ENCODE measurements around the gene FXR2. TPM values are rescaled to one million over a fixed set of nuclear protein-coding genes. Genes with fewer than 3 reads are reported as not detected.
"Not testable (repeated sequence)": the region's sequence is repeated elsewhere in the genome, so short reads cannot be mapped to it uniquely, and the experiment has no call there.

Gene FXR2
- total and polyA plus RNA-seq, 10 of the 15 experiments (the other 5 are each of a cell fraction or from before 2014, with no cell fraction given) = 1.6 to 33.3 (median 22.0) TPM

- no peak for TF ChIP-seq TCF3 (IDR thresholded peaks at IDR 0.05; ENCODE audit: borderline replicate concordance, insufficient read depth, low read depth, low read length)
- TF ChIP-seq JUND (IDR thresholded peaks at IDR 0.05; ENCODE audit: low read depth, low read length) = no peak
Measured at GRCh38 chr17:7606280-7606679, 8.4 kb downstream of the FXR2 start (continued).

GRCh38 chr17:7597561-7597960 is 17.1 kb downstream of the FXR2 start:
- H4K20me1 ChIP-seq (ENCODE audit: control insufficient read depth, insufficient read depth); SMC1A ChIA-PET (ENCODE audit: uncharacterized antibody, unreplicated experiment); H3K79me2 ChIP-seq (ENCODE audit: control insufficient read depth, insufficient read depth, low read length); intact Hi-C loops (cut with micrococcal nuclease; ENCODE audit: unreplicated experiment); H3K9ac ChIP-seq (ENCODE audit: control insufficient read depth, insufficient read depth, low read length); H3K27me3 ChIP-seq (replicated peaks in 1 of 2; ENCODE audit: control insufficient read depth in 2 of 2, insufficient read depth in 2 of 2, low read length in 1 of 2); H3K4me3 ChIP-seq; CTCF ChIA-PET; H2AFZ ChIP-seq (ENCODE audit: control insufficient read depth, low read depth, low read length); ATAC-seq; in situ Hi-C loops (cut with MboI); H3K9me3 ChIP-seq (replicated peaks; ENCODE audit: control insufficient read depth, insufficient read depth, low read length); BruUV-seq (replicated peaks); RAD21 ChIA-PET (ENCODE audit: unreplicated experiment); H3K27ac ChIP-seq (ENCODE audit: control insufficient read depth, insufficient read depth); H3K4me1 ChIP-seq (ENCODE audit: control insufficient read depth, insufficient read depth, low read length); DNase-seq (ENCODE audit: low read depth, low spot score); H3K4me2 ChIP-seq (ENCODE audit: control insufficient read depth, insufficient read depth): not testable (repeated sequence)
- 97% methylated on average over 5 of the region's 5 CpGs for WGBS (ENCODE audit: insufficient coverage, insufficient replicate concordance, low lambda C conversion rate, missing lambda C conversion rate)
- POLR2A ChIA-PET = interaction anchor here (0.6 kb wide), 1 partner anchor 538 kb away, joined by 3 read pairs; no protein-coding TSS in a partner anchor
- peaks cover 14 to 32% of the 10 kb centered on the region in 2 experiments for H3K36me3 ChIP-seq (ENCODE audit: control insufficient read depth in 2 of 2, insufficient read depth in 2 of 2, low read length in 1 of 2)
- peak; percentile 91 for FAIRE-seq

DNA sequence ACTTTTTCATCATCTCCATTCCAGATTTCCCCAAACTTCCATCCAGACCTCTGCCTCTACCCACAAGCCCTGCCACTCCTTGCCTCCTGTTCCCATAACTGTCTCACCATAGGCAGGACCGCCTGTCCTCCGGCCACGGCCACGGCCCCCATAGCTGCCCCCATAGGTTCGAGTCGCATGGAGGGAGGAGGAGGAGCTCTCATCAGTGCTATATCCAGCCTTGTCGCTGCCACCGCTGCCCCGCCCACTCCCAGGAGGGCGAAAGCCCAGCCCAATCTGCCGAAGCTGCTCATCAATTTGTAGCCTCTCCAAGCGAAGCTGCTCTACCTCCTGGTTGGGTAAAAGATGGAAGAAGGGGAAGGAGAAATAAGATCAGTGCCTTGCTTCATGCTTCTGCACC is 21.4 kb downstream of the FXR2 start:
- BruUV-seq (replicated peaks) = no TSS peak
- ChIA-PET SMC1A (ENCODE audit: uncharacterized antibody, unreplicated experiment) (interaction anchor here (0.6 kb wide), 1 partner anchor 667 kb away, joined by 4 read pairs; no protein-coding TSS in a partner anchor), POLR2A (no interaction called here), CTCF (interaction anchor here (1.6 to 2.4 kb wide), 2 partner anchors 10 to 94 kb away, joined by 3 to 5 read pairs; partner anchors contain the start of genes MPDU1, TP53 and WRAP53), RAD21 (ENCODE audit: unreplicated experiment) (no interaction called here)
- Histone ChIP-seq H3K4me3 (no peak overlapping the region), H3K27ac (ENCODE audit: control insufficient read depth, insufficient read depth) (no peak overlapping the region), H2AFZ (ENCODE audit: control insufficient read depth, low read depth, low read length) (no peak overlapping the region), H3K27me3 (replicated peaks in 1 of 2; ENCODE audit: control insufficient read depth in 2 of 2, insufficient read depth in 2 of 2, low read length in 1 of 2) (no peaks in the 10 kb centered on the region), H3K9ac (ENCODE audit: control insufficient read depth, insufficient read depth, low read length) (no peak overlapping the region), H3K36me3 (ENCODE audit: control insufficient read depth in 2 of 2, insufficient read depth in 2 of 2, low read length in 1 of 2) (peaks cover 23 to 29% of the 10 kb centered on the region in 2 experiments), H4K20me1 (ENCODE audit: control insufficient read depth, insufficient read depth) (no peaks in the 10 kb centered on the region; the same call in 1 of the 2 replicates), H3K4me2 (ENCODE audit: control insufficient read depth, insufficient read depth) (no peak overlapping the region), H3K9me3 (replicated peaks; ENCODE audit: control insufficient read depth, insufficient read depth, low read length) (no peaks in the 10 kb centered on the region), H3K79me2 (ENCODE audit: control insufficient read depth, insufficient read depth, low read length) (no peaks in the 10 kb centered on the region), H3K4me1 (ENCODE audit: control insufficient read depth, insufficient read depth, low read length) (no peaks in the 10 kb centered on the region)
- TF ChIP-seq POLR2AphosphoS5 (IDR thresholded peaks at IDR 0.05; ENCODE audit: low read length) = no peak
- TF ChIP-seq ZNF217 (IDR thresholded peaks at IDR 0.05) = no peak
- TF ChIP-seq NFIC (IDR thresholded peaks at IDR 0.05; ENCODE audit: low read depth, low read length) = no peak
- TF ChIP-seq, protein P1, sequence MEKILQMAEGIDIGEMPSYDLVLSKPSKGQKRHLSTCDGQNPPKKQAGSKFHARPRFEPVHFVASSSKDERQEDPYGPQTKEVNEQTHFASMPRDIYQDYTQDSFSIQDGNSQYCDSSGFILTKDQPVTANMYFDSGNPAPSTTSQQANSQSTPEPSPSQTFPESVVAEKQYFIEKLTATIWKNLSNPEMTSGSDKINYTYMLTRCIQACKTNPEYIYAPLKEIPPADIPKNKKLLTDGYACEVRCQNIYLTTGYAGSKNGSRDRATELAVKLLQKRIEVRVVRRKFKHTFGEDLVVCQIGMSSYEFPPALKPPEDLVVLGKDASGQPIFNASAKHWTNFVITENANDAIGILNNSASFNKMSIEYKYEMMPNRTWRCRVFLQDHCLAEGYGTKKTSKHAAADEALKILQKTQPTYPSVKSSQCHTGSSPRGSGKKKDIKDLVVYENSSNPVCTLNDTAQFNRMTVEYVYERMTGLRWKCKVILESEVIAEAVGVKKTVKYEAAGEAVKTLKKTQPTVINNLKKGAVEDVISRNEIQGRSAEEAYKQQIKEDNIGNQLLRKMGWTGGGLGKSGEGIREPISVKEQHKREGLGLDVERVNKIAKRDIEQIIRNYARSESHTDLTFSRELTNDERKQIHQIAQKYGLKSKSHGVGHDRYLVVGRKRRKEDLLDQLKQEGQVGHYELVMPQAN (conservative IDR thresholded peaks at IDR 0.05) = no peak
- TF ChIP-seq BCLAF1 (IDR thresholded peaks at IDR 0.05) = no peak
- no peak for TF ChIP-seq KAT2A (conservative IDR thresholded peaks at IDR 0.05; ENCODE audit: control insufficient read depth, low read depth, low read length)
- no peak for TF ChIP-seq ETV6 (conservative IDR thresholded peaks at IDR 0.05 in 1 of 2, IDR thresholded peaks at IDR 0.05 in 1 of 2; ENCODE audit: borderline replicate concordance in 1 of 2, low read depth in 1 of 2)
- intact Hi-C loops (cut with micrococcal nuclease; ENCODE audit: unreplicated experiment) (no loop called here), in situ Hi-C loops (cut with MboI) (no loop called here)
- DNase-seq (ENCODE audit: low read depth, low spot score) (no peak), FAIRE-seq (no peak), ATAC-seq (no peak)
- 89% methylated on average over 12 of the region's 12 CpGs for WGBS (ENCODE audit: insufficient coverage, insufficient replicate concordance, low lambda C conversion rate, missing lambda C conversion rate)
